ENCODE results near the gene SMIM8. TPM values are rescaled to one million over a fixed set of nuclear protein-coding genes. Genes with fewer than 3 reads are reported as not detected.
A peak's percentile ranks its signal among the peaks of the same experiment; 100 is the strongest.

Gene SMIM8, protein sequence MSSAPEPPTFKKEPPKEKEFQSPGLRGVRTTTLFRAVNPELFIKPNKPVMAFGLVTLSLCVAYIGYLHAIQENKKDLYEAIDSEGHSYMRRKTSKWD
- total RNA-seq: 10 to 100 TPM; 13.2 to 15.2 TPM
- 10 to 100 TPM; 12.2 to 17.8 (median 14.9) TPM for polyA plus RNA-seq
- total RNA-seq: 9.0 to 13.3 (median 9.9) reads per million in 6 experiments

DNA sequence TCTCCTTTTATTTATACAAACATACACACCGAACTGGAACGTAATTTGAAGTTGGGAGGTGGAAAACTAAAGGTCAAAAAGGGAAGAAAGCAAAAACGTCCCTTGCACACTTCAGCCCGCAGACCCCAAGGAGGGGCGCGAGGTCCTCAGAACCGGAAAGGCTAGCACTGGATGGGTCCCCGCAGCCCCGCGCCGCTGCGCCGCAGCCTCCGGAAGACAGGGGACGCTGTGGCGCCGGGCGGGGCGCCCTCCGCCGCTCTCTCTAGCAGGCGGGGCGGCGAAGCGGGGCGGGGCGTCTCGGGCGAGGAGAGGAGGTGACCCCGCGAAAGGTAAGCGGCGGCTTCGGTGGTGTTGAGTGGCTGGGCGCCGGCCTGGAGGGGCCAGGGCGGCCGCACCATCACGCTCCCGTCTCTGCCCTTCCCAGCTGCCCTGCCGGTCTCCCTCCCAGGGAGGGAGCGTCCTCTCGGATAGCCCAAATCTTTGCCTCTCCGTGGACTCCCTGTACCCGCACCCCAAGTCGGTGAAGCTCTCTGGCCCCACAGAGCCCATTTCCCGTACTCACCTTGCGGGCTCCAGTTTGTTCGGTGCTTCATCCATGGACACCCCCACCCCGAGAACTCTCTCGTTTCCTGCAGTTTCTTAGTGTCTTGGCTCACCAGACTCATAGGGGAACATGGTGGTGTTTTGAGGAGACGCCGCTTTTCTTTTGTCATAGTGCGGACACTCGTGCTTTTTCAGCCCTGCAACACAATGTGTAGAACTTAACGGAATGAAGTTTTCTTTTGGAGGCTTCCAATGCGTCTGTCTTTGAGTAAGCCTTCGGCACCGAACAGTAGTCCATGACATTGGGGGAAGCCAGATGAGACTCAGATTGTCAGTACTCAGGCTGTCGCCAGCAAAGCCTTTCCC lies at the start of gene SMIM8:
Gene SMIM8 (plus strand): TSS at position 285 of the 909 bp plus-strand sequence. CDS start 14,444 bp downstream, outside the sequence.
- Mint-ChIP-seq H3K27me3 (peaks cover 0 to 5% (median 0%) of the 10 kb centered on the region in 5 donors), H3K4me1 (peaks cover 9 to 29% (median 19%) of the 10 kb centered on the region in 4 donors), H3K27ac (peak within 1 kb of the TSS; percentile 70 to 97 (median 93)), H3K9me3 (peaks cover 0 to 9% (median 2%) of the 10 kb centered on the region in 9 donors), H3K4me3 (peak within 1 kb of the TSS; percentile 96 to 98 (median 98)), H3K36me3 (peaks cover 0 to 6% (median 2%) of the 10 kb centered on the region in 3 donors)
- POLR2A ChIA-PET: interaction anchor here (0.6 to 1.4 kb wide), 3 partner anchors 9 to 448 kb away, joined by 3 to 4 read pairs (median 3); partner anchors contain the start of gene SLC35A1
- DNase-seq: peak; percentile 68 to 91 (median 84)
- peak; percentile 97 to 98 for ATAC-seq

DNA sequence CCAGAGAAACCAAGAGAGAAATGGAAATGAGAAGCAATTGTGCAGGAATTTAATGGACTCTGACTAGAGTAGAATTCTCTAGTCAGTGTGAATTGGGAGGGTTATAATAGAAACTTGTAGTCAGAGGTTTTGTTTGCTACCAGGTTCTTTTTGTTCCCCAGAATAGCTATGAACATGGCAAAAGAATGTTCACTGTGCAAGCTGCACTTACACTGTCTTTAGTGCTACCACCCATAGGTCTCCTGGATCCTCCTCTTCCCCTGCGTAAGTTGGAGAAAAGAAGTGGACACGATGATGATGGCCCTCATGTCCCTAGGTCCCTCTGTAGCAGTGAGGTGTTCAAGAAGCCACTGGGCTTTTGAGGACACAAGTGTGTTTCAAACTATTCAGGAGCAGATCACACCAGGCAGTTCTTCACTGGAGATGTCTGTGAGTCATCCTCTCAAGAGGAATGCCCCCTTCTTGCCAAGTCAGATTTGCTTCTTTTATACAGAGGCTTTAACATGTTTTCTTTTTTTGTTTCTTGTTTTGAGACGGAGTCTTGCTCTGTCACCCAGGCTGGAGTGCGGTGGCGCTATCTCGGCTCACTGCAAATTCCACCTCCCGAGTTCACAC lies 47.6 kb upstream of the SMIM8 start:
- Mint-ChIP-seq H3K27me3 (no peaks in the 10 kb centered on the region), H3K4me1 (peaks cover 6 to 8% (median 7%) of the 10 kb centered on the region in 4 donors), H3K27ac (peak overlapping the region in 3 of 10 donors; percentile 58 to 78 (median 63)), H3K36me3 (no peaks in the 10 kb centered on the region), H3K4me3 (no peak overlapping the region), H3K9me3 (peaks cover 0 to 16% (median 4%) of the 10 kb centered on the region in 9 donors)
- DNase-seq: no peak
- POLR2A ChIA-PET: no interaction called here
- no peak for ATAC-seq

DNA sequence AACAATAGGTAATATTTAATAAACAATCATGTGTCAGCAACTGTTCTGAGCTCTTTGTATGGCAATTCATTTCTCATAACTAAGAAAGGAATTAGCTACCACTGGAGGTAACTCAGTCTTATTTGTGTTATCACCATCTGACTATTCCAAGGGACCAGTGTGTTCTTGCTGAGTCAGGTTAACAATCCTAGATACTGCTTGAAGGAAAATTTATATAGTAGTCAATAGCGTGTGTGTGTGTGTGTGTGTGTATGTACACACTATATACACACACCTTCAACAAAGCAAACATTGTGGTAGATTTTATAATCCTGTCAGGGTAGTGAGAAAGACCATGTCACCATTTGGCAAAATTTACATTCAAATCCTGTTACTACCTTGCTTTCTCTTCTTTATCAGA lies 45.8 kb upstream of the SMIM8 start:
- Mint-ChIP-seq H3K27me3 (no peaks in the 10 kb centered on the region), H3K27ac (peak overlapping the region in 1 of 10 donors; percentile 77), H3K4me1 (peaks cover 8 to 17% (median 9%) of the 10 kb centered on the region in 4 donors), H3K4me3 (no peak overlapping the region), H3K36me3 (no peaks in the 10 kb centered on the region), H3K9me3 (peaks cover 0 to 16% (median 4%) of the 10 kb centered on the region in 9 donors)
- ATAC-seq: no peak
- no peak for DNase-seq
- POLR2A ChIA-PET: no interaction called here

DNA sequence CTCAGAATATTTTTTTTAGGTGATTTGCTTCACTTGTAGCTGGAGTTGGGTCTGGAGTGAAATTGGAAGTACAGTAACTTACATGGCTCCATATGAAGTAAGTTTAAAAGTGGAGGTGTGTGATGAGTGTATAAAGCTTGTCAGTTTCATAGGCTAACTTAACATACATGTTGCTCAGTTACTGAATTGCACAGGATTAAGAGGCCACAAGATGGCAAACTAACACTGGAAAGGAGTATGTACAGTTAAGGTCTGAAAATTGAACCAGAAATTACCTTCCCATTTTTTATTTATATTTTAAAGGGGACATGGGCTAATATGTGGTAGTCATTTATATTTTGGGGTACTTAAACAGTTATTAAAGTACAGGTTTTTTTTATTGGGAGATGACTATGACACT lies 45.3 kb upstream of the SMIM8 start:
- Mint-ChIP-seq H3K4me3 (no peak overlapping the region), H3K36me3 (no peaks in the 10 kb centered on the region), H3K4me1 (peaks cover 8 to 18% (median 9%) of the 10 kb centered on the region in 4 donors), H3K27ac (no peak overlapping the region), H3K27me3 (no peaks in the 10 kb centered on the region), H3K9me3 (peaks cover 0 to 12% (median 1%) of the 10 kb centered on the region in 9 donors)
- POLR2A ChIA-PET: no interaction called here
- ATAC-seq (no peak), DNase-seq (no peak)

DNA sequence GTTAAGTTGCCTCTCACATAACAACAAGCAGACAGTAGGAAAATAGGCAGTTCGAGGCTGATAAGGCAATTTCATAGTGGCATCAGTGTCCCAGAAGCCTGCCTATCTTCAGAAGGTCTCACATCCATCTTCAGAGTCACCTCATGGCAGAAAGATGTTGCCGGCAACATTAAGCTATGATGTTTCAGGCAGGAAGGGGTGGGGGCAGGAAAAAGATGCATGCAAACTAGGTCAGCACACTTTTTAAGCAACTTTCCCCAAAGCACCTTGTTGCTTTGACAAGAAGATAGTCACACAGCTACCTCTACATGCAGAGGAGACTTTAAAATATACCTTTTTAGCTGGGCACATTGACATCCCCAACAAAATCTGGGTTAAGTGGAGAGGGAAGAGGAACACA lies 43.2 kb upstream of the SMIM8 start:
- POLR2A ChIA-PET: interaction anchor here (0.5 kb wide), 1 partner anchor 141 kb away, joined by 3 read pairs; no protein-coding TSS in a partner anchor
- H3K27ac Mint-ChIP-seq: peak overlapping the region in 5 of 10 donors; percentile 2 to 84 (median 15)

DNA sequence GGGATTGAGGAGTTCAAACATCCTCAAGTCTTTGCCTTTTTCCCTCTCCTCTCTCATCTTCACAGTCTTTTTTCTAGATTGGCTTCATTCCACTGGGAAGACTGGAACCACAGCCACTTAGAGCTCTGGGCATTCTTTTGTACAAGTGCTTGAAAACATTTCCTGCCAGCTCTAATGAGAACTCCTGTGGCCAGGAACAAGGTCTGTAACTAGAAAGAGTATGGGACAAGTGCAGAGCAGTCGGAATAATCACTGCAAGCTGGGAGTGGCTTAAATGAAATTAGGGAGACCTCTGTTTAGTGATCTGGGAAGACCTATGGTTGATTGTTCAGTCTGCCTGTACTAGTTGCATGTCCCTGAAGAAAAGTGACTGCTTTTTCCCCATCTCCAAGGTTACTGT lies 41.0 kb upstream of the SMIM8 start:
- DNase-seq (no peak), ATAC-seq (no peak)
- no peaks in the 10 kb centered on the region for H3K36me3 Mint-ChIP-seq
- no peak overlapping the region for H3K4me3 Mint-ChIP-seq
- POLR2A ChIA-PET: interaction anchor here (0.7 kb wide), 2 partner anchors 63 to 281 kb away, joined by 5 to 7 read pairs; partner anchors contain the start of gene C6orf163
- H3K9me3 Mint-ChIP-seq: peaks cover 0 to 11% (median 0%) of the 10 kb centered on the region in 9 donors
- H3K4me1 Mint-ChIP-seq: peaks cover 9 to 18% (median 13%) of the 10 kb centered on the region in 4 donors
- peak overlapping the region in 1 of 10 donors; percentile 14 for H3K27ac Mint-ChIP-seq
- H3K27me3 Mint-ChIP-seq: peaks cover 0 to 4% (median 0%) of the 10 kb centered on the region in 5 donors

More for the DNA sequence above, 43.2 kb upstream of the SMIM8 start:
- no peaks in the 10 kb centered on the region for H3K27me3 Mint-ChIP-seq
- no peaks in the 10 kb centered on the region for H3K9me3 Mint-ChIP-seq
- DNase-seq (no peak), ATAC-seq (peak in 1 of 2 donors; percentile 38)
- peaks cover 7 to 18% (median 9%) of the 10 kb centered on the region in 4 donors for H3K4me1 Mint-ChIP-seq
- H3K4me3 Mint-ChIP-seq: no peak overlapping the region
- no peaks in the 10 kb centered on the region for H3K36me3 Mint-ChIP-seq

DNA sequence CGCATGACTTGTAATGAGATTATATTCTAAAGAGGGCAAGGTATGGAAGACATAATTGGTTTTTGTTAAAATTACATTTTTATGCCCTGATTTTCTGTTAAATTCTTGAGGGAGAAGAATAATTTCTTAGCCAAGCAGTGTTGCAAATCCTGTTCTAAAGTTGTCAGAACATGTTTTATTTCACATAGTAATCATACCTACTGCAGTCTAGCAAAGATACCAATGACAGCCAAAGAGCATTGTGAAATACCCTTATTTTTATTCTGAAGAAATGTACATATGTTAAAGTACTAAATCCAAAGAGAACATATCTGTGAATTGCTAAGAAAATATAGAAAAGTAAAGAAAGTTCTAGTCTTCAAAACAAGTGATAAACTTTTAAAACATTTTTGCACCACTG lies 39.6 kb upstream of the SMIM8 start:
- DNase-seq: no peak
- POLR2A ChIA-PET: no interaction called here
- ATAC-seq: no peak
- Mint-ChIP-seq H3K27ac (peak overlapping the region in 1 of 10 donors; percentile 43), H3K4me1 (peaks cover 9 to 18% (median 13%) of the 10 kb centered on the region in 4 donors), H3K9me3 (peaks cover 0 to 11% (median 0%) of the 10 kb centered on the region in 9 donors), H3K36me3 (no peaks in the 10 kb centered on the region), H3K27me3 (peaks cover 0 to 4% (median 0%) of the 10 kb centered on the region in 5 donors), H3K4me3 (no peak overlapping the region)

DNA sequence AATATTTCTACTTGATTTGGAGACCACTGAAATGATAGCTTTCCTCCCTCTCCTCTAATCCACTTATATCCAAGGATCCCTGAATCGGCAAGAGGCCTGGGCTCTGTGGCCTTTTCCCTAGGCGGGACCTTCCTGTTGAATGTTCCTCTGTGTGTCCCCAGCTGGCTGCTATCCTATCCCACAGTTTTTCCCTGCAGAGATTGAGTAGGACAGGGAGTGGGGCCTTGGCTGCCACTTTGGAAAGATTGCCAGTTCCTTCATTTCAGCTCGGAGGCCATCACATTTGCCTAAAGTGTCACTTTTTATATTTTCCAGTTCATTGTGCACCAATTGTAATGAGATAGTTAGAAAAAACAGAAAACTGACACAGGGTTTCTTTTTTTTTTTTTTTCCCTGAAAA lies 38.9 kb upstream of the SMIM8 start:
- ATAC-seq (no peak), DNase-seq (no peak)
- Mint-ChIP-seq H3K4me1 (peaks cover 9 to 18% (median 13%) of the 10 kb centered on the region in 4 donors), H3K27me3 (peaks cover 0 to 6% (median 2%) of the 10 kb centered on the region in 5 donors), H3K4me3 (no peak overlapping the region), H3K36me3 (no peaks in the 10 kb centered on the region), H3K27ac (no peak overlapping the region), H3K9me3 (peaks cover 0 to 11% (median 0%) of the 10 kb centered on the region in 9 donors)
- POLR2A ChIA-PET: no interaction called here

DNA sequence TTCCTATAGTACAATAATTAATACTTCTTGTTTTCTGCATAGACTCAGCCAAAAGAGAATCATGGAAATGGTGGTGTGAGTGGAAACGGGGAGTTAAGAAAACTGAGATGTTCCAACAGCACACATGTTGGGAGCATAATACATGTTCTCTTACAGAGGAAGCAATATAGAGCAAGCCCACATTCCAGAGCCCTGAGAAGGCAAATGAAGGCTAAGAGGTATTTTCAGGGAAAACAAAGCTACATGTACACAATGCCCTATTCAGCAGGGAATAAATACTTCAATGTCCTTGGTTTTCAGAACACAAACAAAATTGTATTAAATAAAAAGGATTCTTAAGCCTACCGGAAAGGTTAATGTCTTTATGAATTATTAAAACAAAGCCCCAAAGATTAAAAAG lies 35.1 kb upstream of the SMIM8 start:
- no peaks in the 10 kb centered on the region for H3K36me3 Mint-ChIP-seq
- DNase-seq (no peak), ATAC-seq (no peak)
- peaks cover 3 to 21% (median 5%) of the 10 kb centered on the region in 5 donors for H3K27me3 Mint-ChIP-seq
- POLR2A ChIA-PET: no interaction called here
- no peak overlapping the region for H3K4me3 Mint-ChIP-seq
- peaks cover 0 to 11% (median 0%) of the 10 kb centered on the region in 9 donors for H3K9me3 Mint-ChIP-seq
- H3K4me1 Mint-ChIP-seq: peaks cover 0 to 14% (median 0%) of the 10 kb centered on the region in 4 donors
- H3K27ac Mint-ChIP-seq: no peak overlapping the region

DNA sequence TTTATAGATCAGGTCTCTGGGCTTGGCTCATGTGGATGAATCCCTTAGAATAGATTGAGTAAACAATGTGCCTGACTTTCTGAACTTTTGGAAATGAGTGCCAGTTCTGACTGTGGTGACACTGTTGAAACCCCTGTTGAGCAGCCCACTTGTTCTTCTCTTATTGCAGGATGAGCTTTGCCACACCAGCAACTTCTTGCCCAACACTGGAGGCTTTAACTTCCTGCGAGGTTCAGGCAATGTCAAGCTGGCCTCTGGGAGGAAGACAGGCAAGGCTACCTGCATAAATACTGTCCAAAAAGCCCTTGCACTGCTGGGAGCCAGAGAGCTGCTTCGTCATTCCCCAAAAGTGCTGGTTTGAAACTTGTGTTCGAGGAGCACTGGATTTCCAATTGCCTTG lies 32.8 kb upstream of the SMIM8 start:
- no peak for DNase-seq
- H3K9me3 Mint-ChIP-seq: peaks cover 0 to 11% (median 0%) of the 10 kb centered on the region in 9 donors
- H3K4me1 Mint-ChIP-seq: peaks cover 0 to 12% (median 0%) of the 10 kb centered on the region in 4 donors
- ATAC-seq: no peak
- POLR2A ChIA-PET: no interaction called here
- H3K27ac Mint-ChIP-seq: no peak overlapping the region
- H3K4me3 Mint-ChIP-seq: no peak overlapping the region
- peaks cover 4 to 35% (median 12%) of the 10 kb centered on the region in 5 donors for H3K27me3 Mint-ChIP-seq
- H3K36me3 Mint-ChIP-seq: no peaks in the 10 kb centered on the region

DNA sequence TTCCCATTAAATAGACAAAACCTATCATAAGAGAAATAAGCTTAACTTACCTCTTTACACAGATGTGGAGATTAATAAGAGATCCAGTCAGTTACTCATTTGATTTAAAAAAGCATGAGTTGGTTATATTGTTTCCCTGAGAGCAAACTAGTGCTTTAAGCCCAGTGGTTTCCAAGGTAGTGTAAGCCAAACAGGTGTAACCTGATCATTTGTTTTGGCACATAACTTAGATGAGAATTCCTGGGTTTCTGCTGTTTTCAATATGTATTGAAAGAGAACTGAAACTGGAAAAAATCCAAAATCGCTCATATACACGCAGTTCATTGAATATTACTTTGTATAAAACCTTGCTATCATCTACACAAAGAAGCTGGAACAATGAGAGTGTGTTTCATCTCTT lies 30.5 kb upstream of the SMIM8 start:
- ATAC-seq (no peak), DNase-seq (no peak)
- POLR2A ChIA-PET: no interaction called here
- Mint-ChIP-seq H3K4me3 (no peak overlapping the region), H3K36me3 (no peaks in the 10 kb centered on the region), H3K9me3 (no peaks in the 10 kb centered on the region), H3K27ac (no peak overlapping the region), H3K4me1 (peaks cover 0 to 2% (median 0%) of the 10 kb centered on the region in 4 donors), H3K27me3 (peaks cover 4 to 57% (median 20%) of the 10 kb centered on the region in 5 donors)

DNA sequence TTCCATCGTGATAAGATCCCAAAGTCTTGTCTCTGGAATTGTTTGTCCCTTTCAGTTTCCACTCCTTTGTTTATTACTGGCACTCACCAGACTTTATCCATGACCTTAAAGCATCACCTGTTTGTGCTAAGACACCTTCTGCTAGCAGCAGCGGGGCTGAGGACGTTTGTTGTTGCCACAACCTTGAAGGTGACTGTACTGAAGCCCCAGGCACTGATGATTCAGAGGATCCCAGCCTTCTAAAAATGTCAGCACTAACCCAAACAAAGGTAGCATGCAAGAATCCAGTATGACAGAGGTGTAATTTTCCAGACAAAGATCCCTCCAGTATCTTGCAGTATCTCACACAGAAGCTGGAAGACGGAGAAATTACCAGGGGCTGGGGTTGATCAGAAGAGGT lies 28.9 kb upstream of the SMIM8 start:
- POLR2A ChIA-PET: no interaction called here
- H3K9me3 Mint-ChIP-seq: peaks cover 0 to under 1% (median 0%) of the 10 kb centered on the region in 9 donors
- no peak overlapping the region for H3K4me3 Mint-ChIP-seq
- H3K36me3 Mint-ChIP-seq: no peaks in the 10 kb centered on the region
- peaks cover 4 to 70% (median 31%) of the 10 kb centered on the region in 5 donors for H3K27me3 Mint-ChIP-seq
- no peak for DNase-seq
- peaks cover 0 to 2% (median 0%) of the 10 kb centered on the region in 4 donors for H3K4me1 Mint-ChIP-seq
- no peak for ATAC-seq
- no peak overlapping the region for H3K27ac Mint-ChIP-seq

All from naive thymus-derived CD8-positive, alpha-beta T cell (primary cell).